WI38 (cell line): ENCODE results near the gene RNF169.
"Not testable (repeated sequence)": the region's sequence is repeated elsewhere in the genome, so short reads cannot be mapped to it uniquely, and the experiment has no call there.

Source experiments
- H3K4me3 ChIP-seq: 2 replicates; pipeline ENCODE4 v1.5.1; 2011; ENCODE audit warnings: low read depth, mild to moderate bottlenecking, control low read depth, low read length
- TF ChIP-seq, protein P1 (sequence below): IDR thresholded peaks from 2 replicates; pipeline ENCODE4 v1.5.1; 2012; ENCODE audit warnings: low read depth, mild to moderate bottlenecking, control low read depth, low read length

The RNF169 gene

DNA sequence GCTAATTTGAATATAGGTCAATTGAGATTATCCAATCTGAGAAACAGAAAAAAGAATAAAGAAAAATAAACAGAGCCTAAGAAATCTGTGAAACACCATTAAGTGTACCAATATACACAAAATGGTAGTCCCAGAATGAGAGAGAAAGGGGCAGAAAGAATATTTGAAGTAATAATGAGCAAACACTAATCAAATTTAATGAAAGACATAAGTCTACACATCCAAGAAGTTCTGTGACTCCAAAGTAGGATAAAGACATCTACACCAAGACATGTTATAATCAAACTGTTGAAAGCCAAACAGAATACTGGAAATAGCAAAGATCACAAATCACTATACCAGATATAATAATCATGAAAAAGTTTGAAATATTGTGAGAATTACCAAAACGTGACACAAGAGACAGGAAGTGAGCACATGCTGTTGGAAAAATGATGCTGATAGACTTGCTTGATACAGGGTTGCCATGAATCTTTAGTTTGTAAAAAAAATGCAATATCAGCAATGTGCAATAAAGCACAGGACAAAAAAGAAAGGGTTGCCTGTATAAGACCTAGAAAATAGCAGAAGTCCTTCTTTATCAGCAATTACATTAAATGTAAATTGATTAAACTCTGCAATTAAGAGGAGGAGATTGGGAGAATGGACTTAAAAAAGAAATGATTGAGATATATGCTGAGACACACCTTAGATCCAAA, 75.8 kb downstream of the RNF169 start:
- TF ChIP-seq, protein P1, sequence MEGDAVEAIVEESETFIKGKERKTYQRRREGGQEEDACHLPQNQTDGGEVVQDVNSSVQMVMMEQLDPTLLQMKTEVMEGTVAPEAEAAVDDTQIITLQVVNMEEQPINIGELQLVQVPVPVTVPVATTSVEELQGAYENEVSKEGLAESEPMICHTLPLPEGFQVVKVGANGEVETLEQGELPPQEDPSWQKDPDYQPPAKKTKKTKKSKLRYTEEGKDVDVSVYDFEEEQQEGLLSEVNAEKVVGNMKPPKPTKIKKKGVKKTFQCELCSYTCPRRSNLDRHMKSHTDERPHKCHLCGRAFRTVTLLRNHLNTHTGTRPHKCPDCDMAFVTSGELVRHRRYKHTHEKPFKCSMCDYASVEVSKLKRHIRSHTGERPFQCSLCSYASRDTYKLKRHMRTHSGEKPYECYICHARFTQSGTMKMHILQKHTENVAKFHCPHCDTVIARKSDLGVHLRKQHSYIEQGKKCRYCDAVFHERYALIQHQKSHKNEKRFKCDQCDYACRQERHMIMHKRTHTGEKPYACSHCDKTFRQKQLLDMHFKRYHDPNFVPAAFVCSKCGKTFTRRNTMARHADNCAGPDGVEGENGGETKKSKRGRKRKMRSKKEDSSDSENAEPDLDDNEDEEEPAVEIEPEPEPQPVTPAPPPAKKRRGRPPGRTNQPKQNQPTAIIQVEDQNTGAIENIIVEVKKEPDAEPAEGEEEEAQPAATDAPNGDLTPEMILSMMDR = no peak
- H3K4me3 ChIP-seq = no peak overlapping the region

DNA sequence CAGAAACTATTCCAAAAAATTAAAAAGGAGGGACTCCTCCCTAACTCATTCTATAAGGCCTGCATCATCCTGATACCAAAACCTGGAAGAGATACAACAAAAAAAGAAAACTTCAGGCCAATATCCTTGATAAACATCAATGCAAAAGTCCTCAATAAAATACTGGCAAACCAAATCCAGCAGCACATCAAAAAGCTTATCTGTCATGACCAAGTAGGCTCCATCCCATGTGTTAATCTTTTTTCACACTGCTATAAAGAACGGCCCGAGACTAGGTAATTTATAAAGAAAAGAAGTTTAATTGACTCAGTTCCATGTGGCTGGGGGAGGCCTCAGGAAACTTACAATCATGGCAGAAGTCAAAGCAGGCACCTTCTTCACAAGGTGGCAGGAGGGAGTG, 76.9 kb downstream of the RNF169 start:
- not testable (repeated sequence) for H3K4me3 ChIP-seq

GRCh38 chr11:74826901-74827300, 78.3 kb downstream of the RNF169 start:
- TF ChIP-seq, protein P1 = no peak
- no peak overlapping the region for H3K4me3 ChIP-seq

DNA sequence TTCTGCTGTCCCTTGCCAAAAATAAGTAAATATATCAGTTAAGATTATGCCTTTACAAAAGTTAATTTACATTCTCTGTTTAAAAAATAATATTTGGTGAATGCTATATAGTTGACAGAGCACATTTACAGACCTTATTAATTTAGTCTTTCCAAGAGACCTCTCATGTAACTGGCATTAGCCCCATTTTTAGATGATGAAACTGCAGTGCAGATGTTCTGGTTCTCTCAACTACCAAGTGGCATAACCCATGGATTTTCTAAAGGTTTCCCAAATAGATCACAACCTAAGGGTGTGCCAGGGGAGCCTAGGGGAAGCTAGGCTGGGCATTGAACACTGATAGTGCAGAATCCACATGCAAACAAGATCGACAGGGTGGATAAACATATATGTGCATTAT, 88.5 kb downstream of the RNF169 start:
- TF ChIP-seq, protein P1 = no peak
- H3K4me3 ChIP-seq = no peak overlapping the region

DNA sequence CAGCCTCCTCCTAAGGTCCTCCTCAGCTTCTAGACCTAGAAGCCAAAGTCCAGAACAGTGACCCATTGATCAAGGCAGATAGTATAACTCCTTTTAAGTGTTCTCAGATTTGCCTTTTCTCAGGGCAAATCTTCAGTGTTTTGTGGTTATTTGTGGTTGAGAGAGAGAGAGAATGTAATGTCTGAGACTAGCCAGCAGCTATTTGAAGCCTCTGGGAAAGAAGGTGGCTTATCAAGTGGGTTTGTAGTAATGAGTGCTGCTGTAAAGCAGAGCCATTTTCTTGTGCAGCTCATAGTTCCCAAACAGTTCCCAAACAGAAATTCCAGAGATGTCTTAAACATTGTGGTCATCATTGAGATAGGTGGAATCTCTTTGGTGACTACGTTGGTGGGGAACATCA, 89.5 kb downstream of the RNF169 start:
- TF ChIP-seq, protein P1 = no peak
- H3K4me3 ChIP-seq = no peak overlapping the region

- TF ChIP-seq, protein P1 = no peak
- H3K4me3 ChIP-seq = no peak overlapping the region
Measured at GRCh38 chr11:74839446-74839845, 90.8 kb downstream of the RNF169 start.

- TF ChIP-seq, protein P1 = no peak
- H3K4me3 ChIP-seq = no peak overlapping the region
Measured at GRCh38 chr11:74839971-74840370, 91.3 kb downstream of the RNF169 start.

DNA sequence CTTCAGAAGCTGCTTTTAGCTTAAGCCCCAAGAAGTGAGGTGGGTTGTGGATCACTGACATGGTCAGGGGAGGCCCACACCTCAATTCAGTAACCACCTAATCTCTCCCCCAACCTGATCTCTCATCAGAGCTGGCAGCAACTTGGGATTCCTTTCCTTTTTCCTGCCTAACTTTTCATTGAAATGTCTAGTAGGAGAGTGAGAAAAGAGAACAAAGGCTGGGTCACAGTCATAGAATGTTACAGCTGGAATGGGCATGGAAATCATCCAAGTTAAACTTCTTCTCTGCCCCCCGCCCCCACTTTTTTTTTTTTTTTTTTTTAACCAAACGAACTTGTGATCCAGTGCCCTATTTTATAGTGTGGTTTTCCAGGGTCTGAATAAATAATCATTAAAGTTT, 91.8 kb downstream of the RNF169 start:
- no peak overlapping the region for H3K4me3 ChIP-seq
- TF ChIP-seq, protein P1 = no peak
